ENCODE measurements around the gene GRIK3.
"Not testable (repeated sequence)": the region's sequence is repeated elsewhere in the genome, so short reads cannot be mapped to it uniquely, and the experiment has no call there.

The GRIK3 gene

DNA sequence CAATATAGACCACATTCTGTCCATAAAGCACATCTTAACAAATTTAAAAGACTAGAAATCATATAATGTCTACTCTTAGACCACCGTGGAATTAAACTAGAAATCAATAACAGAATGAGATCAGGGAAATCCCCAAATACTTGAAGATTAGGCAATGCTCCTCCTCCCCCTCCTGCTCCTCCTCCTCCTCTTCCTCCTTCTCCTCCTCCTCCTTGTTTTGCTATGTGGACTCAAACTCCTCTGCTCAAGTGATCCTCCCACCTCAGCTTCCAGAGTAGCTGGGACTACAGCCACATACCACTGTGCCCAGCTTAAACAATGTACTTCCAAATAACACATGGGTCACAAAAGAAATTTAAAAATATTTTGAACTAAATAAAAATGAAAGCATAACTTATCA, 134.2 kb downstream of the GRIK3 start:
- no peak for DNase-seq

DNA sequence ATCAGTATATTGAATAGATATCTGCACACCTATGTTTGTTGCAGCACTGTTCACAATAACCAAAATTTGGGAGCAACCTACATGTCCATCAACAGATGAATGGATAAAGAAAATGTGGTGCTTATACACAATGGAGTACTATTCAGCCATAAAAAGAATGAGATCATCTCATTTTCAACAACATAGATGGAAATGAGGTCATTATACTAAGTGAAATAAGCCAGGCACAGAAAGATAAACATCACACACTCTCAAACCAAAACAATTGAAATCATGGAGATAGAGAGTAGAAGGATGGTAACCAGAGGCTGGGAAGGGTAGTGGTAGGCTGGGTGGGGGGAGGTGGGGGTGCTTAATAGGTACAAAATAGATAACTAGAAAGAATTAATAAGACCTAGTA, 136.5 kb downstream of the GRIK3 start:
- DNase-seq: not testable (repeated sequence)

DNA sequence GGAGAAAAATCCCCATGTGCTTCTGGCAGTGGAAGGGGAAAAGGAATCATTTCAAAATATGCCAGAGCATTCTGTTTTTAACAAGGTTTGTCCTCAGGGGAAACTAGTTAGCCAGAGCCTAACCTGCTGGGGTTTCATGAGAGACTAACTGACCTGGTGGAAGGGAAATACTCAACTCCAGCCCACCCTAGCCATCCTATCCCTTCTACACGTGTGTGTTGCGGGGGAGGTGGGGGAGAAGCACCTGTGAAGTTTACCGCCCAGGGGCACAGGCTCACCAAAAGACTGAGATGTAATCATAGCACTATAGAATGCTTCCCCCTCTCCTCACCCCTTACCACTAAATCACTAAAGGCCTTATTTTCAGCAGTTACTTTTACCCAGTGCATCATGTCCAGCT, 139.5 kb downstream of the GRIK3 start:
- no peak for DNase-seq

DNA sequence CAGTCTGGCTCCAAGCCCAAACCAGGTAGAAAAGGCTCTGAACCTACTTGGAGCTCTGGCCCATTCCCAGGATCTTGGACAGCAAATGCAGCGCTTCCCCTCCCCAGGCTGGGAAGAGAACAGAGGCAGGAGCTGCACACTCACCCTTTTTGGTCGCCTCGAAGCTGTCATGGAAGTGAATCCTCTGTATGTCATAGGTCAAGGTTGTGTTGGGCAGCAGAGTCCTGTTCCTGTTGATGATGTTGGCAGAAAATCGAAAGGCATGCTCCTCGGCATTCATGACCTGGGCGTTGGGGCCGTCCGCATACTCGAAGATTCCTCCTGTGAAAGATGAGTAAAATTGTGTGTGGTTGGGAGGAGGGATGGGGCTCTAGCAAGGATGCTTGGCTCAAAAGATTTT, 143.5 kb downstream of the GRIK3 start:
- no peak for DNase-seq

DNA sequence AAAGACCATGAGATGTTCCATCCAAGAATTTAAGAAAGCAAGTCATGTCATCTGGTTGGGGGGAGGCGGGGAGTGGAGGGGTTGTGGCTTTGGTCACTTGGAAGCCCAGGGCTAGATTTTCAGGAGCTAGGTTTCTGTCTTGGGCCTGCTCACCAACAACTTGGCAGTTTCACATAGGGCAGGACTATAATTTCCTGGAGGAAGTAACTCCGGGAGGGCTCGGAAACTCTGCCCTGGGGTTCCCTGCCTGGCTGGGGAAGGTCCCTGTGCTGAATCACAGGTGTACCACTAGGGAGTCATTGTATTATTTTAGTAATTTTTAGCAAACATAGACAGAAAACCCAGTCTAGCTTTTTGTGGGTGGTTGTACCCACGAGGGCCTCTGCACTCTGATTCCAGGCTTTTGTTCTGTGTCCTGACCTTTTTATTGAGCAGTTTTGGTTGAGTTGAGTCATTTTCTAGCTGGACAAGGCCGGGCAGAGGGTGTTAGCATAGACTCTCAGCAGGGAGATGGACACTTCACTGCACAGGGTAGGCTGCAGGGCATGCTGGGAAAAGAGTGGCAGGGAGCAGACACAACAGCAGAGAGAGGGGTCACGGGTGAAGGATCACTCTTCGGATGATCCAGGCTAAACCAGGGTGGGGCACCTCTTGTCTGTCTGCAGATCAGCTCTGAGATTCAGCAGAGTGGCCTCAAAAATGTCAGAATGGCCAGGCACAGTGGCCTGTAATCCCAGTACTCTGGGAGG, 144.7 kb downstream of the GRIK3 start:
- DNase-seq: no peak

DNA sequence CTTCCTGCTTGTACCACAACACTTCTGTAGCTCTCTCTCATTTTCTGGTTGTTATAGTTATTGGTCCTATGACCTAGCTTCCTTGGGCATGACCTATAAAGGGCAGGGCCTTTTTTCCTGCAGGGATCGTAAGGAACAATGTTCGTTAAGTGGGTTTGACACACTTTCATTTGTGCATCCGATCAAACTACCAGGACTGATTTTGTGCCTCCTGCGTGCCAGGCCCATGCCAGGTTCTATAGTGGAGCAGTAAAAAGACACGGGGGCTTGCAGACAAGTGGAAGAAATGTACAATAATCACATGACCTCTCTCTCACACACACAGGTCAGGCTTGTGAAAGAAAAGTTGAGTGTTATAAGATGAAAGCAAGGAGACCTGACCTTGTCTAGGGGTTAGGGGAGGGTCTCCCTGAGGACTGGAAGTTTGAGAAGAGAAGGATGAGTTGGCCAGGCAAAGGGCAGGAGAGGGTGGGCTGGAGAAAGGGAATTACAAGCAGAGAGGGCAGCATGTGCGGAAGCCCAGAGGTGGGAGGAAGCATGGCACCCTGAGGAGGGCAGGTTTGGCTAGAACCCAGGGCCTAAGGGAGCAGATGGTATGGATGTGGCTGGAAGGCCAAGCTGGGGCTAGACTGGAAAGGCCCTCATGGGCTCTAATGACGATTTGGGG, 145.4 kb downstream of the GRIK3 start:
- no peak for DNase-seq

DNA sequence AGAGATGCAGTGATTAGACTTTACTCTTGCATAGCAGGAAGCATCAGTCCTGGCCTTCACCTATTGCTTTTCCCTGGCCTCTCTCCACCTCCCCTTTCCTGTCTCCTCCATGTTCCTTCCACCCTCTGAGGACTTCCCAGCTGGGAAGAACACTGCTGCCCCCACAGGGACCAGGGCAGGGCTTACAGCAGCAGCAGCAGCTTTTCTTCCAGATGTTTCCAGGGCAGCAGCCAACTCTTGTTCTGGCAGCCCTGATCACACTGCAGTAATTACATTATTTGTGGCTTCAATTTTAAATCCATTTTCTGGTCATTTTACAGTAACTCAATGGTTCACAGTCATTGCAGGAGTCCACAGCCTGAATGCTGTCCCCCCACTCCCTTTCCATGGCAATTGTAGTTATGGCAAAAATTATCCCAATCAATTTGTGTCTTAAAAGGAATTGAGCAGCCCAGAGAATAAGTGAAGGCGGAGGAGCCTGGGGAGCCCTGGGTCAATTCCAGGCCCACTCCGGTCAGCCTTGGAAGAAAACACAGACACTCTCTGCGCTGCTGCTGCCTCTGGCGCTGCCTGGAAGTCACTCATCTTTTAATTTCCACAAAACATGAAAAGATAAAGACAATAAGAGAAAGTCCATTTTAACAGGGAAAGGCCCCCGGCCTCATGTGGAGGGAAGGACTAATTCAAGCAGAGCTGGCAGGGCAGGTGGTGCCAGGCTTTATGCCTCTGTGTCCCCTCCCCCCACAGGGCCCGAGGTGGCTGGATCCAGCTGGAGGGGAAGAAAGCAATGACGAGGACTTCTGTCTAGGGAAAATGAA, 148.6 kb downstream of the GRIK3 start:
- no peak for DNase-seq

DNA sequence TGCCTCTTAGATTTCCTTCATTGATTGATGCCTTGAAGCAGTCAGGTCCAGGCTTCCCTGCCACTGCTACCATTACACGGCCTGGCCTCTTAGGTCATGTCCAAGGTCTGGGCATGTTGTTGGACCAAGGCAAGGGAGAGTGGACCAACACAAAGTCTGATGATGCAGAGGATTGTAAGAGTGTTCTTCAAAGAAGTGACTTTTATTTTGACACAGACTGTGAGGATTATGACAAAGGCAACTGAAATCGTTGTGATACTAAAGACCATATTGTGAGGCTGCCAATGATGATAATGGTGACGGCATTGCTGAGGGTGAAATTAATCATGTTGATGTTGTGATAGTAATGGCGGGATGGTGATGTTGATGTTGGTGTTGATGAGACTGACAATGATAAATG, 149.5 kb downstream of the GRIK3 start:
- no peak for DNase-seq

DNA sequence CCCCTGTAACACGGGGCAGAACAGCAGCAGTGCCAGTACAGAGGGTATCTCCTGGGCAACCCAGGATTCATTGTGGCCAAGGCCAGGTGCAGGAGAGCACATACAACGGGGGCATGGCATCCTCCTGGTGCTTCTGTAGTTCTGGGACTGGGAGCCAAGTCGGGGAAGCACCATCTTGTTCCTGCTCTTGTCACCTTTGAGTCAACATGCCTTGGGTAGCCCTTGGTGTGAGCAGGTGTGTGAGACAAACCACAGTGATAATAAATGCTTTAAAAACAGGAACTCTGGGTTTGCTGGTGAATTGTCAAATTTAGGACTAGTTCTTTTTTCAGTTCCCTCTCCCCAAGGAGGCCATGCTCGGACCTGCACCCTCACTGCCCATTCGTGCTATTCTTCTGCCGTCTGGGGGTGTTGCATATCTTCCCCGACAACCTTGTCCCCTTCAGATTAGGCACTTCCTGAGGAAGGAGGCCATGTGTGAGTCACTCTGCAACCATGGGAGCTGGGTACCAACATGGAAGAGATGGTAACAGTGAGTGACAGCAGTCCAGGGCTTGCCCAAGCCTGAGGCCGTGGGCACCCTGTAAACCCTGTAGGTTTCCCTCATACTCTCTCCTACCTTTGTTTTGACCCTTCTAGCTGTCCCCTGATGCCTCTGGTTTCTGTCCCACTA, 150.2 kb downstream of the GRIK3 start:
- DNase-seq: no peak

DNA sequence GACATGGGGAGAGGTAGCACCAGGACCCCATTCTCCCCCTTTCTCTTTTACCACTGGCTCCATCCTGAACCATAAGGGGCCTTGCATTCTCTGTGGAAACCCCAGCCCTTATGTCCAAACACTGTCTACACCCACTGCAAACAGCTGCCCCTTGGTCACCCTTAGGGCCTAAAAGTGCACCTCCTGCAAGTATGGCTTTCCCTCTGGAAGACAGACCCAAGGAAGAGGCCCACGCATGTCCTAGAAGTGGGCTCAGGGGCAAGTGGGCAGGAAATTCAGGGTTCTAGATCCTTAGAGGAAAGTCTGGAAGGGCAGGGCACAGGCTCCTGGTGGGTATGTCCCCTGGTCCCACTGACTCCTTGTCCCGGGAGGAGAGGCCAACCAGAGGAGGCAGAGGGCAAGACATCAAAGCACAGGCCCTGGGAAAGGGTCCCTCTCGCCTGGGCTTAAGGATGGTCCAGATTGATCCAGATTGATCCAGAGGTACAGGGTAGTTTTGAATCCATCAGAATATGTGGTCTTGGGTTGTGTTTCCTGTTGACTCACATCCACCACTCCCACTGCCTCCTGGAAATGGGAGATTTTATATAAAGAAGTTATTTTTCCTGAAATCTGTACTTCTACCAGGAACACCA, 150.9 kb downstream of the GRIK3 start:
- no peak for DNase-seq

DNA sequence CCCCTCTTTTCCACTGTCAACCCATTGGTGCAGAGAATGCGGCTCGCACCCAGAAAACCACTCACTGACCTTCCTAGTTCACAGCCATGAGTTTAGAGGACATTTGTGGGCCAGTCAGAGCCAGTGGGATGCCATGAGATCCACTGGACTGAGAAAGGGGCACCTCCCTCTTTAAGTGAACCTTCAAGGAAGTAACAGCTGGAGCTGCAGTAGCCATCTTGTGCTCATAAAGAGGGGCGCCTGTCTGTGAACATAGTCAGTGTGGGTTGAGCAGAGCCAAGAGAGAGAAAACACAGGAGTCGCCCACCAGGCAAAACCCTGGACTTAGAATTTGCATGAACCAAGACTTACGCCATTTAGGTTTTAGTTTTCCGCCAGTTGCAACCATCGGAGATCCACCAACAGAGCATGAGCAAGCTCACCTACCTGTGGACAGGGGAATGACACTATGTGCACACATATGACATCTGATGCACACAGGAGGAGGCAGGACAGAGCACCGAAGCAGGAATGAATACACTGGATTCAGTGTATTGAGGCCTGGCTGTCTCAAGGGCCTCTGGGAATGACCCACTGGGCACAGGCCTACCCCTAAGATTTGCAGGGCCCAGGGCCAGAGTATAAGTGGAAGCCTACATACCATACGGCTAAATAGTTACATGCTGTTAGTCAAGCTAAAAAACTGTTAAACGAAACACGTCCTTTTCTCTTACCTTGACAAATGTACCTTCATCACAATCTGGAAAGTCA, 151.6 kb downstream of the GRIK3 start:
- DNase-seq: no peak

DNA sequence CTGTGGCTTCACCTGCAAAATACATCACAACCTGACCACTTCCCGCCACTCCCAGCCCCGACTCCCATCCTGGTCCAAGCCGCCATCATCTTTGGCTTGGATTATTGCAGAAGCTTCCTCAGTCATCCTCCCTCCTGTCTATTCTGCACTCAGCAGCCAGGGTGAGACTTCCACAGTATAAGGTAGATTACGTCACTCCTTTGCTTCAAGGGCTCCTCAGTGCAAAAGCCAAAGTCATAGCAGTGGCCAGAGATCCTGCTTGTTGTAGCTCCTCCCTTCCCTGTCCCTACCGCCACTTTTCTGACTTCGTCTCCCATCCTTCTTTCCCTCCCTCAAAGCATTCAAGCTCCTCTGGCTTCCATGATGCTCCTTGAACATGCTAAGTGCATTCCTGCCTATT, 152.8 kb downstream of the GRIK3 start:
- DNase-seq: no peak

DNA sequence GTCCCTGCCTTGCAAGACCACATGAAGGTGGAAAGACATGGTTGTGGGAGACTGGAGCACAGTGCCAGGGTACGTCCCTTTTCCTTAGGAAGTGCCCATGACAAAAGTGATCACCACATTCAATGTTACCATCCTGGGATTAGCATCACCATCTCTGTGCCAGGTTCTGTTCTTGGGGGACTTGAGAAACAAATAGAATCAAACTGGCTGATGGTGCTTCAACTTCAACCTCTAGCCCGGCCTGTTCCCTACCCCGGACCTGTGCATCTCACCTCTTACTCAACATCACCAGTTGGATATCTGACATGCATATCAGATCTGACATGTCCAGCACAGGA, 153.3 kb downstream of the GRIK3 start:
- no peak for DNase-seq

DNA sequence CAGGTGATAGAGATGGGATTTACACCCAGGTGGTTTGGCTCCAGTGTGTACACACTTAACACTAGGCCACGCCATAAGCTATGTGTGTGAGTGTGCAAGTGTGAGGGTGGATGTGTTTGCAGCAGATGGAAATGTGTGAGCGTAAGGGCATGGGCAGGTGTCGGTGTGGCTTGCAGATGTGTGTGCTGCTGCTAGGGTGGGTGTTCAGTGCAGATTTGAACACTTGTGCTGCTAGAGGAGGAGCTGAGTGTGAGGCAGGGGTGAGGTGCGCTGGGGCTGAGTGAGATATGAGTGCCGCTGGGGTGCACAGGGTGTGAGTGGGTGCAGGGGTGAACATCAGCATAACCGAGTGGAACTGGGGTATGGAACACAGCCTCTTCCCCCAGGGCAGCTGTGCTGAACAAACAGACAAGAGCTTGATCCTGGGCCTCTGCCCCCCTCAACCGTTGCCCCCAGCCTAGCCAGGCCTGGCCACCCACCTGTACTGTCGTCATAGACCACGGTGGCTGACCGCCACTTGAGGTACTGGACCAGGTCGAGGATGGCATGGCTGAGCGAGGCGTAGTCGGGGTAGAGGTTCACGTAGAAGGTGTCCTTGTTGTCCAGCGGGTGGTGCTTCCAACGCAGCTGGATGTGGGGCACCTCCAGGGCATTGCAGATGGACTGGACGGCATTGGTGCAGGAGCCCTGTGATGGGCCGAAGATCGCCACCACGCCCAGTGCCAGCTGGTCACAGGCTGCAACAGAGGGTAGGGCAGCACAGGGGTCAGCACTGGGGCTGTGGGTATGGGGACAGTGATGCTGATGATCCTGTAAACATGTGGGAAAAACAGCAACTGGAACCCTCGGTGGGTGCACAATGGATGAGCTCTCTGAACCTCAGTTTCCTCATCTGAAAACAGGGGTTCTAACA, 153.9 kb downstream of the GRIK3 start:
- no peak for DNase-seq

DNA sequence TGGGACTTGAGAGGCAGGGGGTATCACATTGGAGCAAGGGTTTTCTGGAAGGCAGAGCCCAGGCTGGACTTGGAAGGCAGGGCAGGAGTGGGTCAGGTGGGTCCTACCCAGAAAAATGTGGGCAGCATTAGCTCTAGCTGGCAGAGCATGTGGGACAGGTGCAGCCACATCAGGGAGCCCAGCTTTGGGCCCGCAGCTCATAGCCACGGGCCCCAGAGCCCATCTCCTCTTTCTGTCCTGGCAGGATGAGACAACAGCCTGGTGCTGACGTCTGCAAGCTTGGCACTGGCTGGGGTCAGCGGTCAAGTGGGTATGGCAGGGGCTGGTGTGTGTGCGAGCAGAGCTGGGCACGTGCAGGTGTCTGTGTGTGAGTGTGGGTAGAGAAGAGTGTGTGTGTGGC, 154.7 kb downstream of the GRIK3 start:
- no peak for DNase-seq

DNA sequence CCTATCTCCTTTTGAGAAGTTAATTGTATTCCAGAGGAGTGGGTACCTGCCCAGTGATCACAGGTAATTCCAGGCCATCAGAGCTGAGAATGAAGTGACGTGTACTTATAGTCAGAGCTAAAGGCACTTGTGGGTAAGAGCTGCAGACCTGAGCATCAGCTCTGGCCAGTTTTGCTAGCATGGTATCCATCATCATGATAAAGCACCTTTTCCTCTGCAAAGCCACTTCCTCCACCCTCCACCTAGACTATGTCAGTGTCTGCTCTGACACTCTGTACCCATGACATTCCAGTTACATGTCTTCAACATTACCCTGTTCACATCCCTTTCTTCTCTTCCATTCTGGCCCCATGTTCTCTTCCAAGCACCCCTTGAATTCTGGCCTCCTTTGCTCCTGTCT, 157.3 kb downstream of the GRIK3 start:
- no peak for DNase-seq

DNA sequence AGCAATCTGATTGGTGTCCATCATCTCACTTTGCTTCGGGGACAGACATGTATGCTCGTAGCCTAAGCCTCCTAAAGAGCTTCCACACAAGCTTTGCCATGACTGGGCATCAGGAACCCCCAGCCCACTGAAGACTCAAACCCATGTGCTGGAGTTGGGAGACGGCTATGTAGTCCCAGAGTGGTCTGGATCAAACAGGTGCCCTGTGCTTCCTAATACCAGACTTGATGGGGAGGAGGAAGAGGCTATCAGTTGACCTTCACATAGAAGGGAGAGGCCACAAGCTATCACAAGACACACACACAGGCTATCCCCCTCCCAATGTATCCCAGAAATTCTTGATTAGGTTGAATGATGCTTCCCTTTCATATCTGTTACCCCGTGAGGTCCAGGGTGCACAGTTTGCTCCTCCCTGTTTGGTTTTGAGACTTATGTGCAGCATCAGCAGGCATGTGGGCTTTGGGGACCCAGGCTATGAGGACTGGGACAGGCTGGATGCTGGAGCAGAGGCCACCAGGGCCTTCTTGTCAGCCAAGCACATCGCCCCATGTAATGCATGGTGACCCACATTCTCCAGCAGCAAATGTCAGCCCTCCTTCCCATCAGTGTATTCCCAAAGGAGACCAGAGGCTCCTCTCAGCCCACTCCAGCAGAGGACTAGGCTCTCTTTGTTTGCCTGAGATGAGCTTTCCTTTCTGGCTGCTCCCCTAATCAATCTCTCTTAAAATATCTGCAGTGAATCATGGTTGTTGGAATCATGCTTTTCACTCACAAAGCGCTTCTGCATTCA, 159.8 kb downstream of the GRIK3 start:
- no peak for DNase-seq

DNA sequence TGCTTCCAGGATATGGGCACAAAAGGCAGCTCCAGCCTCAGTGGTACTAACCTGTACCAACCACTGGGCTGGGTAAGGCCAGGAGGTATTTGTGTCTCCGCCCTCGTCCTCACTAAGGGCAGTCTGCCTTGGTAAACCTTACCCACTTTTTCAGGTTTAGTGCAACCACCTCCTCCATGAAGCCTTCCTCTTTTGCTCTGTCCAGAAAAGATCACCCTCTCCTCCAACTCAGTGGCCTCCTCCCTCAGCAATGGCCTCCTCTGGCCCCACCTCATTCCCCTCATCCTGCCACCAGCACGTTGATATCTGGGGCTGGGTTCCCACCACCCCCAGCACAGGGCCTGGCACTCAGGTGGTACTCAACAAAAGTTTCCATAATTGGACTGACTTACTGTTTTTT, 161.5 kb downstream of the GRIK3 start:
- no peak for DNase-seq

DNA sequence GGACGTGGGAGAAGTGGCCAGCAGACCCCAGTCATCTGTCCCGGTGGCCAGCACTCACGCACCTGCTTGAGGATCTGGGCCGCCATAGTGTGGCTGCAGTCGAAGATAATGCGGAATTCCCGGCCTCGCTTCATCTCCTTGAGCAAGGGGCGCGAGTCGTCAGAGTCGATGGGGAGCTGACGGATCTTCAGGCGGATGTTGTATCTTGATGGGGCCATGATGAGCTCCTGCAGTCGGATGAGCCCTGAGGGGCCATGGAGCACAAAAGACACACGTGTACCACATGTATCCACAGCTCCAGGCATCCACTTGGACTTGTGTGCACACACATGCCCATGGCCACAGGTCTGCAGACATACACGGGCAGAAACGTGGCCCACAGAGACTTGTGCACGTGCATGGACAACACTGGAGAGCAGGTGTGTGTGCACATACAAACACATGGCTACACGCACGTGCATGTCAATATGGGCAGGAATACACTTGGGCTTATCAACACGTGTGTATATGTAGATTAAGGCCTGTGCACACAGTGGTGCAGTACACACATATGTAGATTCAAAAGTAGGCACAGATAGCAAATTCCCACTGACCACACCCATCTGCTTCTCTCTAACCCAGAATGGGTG, 162.1 kb downstream of the GRIK3 start:
- DNase-seq: no peak

Data from NCI-H774 (cell line).